Ishikawa (cell line): Measurements from ENCODE around the gene ALKBH3.

Source experiments
- CEBPB ChIP-seq: IDR thresholded peaks from 2 replicates; pipeline ENCODE4 v1.6.1; 2012
- CREB1 ChIP-seq: IDR thresholded peaks from 2 replicates; pipeline ENCODE4 v1.6.1; 2012; ENCODE audit warnings: low read depth
- EGR1 ChIP-seq: IDR thresholded peaks from 2 replicates; pipeline ENCODE4 v1.6.1; 2012
- EP300 ChIP-seq: IDR thresholded peaks from 2 replicates; pipeline ENCODE4 v1.6.1; 2012; ENCODE audit warnings: borderline replicate concordance
- FOXM1 ChIP-seq: IDR thresholded peaks from 2 replicates; pipeline ENCODE4 v1.6.1; 2012; ENCODE audit warnings: low read depth, borderline replicate concordance
- NFIC ChIP-seq: IDR thresholded peaks from 2 replicates; pipeline ENCODE4 v1.6.1; 2012
- RAD21 ChIP-seq: IDR thresholded peaks from 2 replicates; pipeline ENCODE4 v1.6.1; 2012; ENCODE audit warnings: low read depth
- REST ChIP-seq: IDR thresholded peaks from 2 replicates; pipeline ENCODE4 v1.6.1; 2012; ENCODE audit warnings: low read depth, mild to moderate bottlenecking
- TAF1 ChIP-seq: IDR thresholded peaks from 2 replicates; pipeline ENCODE4 v1.6.1; 2012; ENCODE audit warnings: low read depth, mild to moderate bottlenecking
- TCF12 ChIP-seq: IDR thresholded peaks from 2 replicates; pipeline ENCODE4 v1.6.1; 2012; ENCODE audit warnings: low read depth
- TEAD4 ChIP-seq: IDR thresholded peaks from 2 replicates; pipeline ENCODE4 v1.6.1; 2012
- YY1 ChIP-seq: IDR thresholded peaks from 2 replicates; pipeline ENCODE4 v1.6.1; 2012; ENCODE audit warnings: low read depth
- ZBTB7A ChIP-seq: IDR thresholded peaks from 2 replicates; pipeline ENCODE4 v1.6.1; 2012; ENCODE audit warnings: low read depth
- TF ChIP-seq, protein P1 (sequence below): IDR thresholded peaks from 2 replicates; pipeline ENCODE4 v1.6.1; 2012
- TF ChIP-seq, protein P2 (sequence below): IDR thresholded peaks from 2 replicates; pipeline ENCODE4 v1.6.1; 2012

ALKBH3 gene

DNA sequence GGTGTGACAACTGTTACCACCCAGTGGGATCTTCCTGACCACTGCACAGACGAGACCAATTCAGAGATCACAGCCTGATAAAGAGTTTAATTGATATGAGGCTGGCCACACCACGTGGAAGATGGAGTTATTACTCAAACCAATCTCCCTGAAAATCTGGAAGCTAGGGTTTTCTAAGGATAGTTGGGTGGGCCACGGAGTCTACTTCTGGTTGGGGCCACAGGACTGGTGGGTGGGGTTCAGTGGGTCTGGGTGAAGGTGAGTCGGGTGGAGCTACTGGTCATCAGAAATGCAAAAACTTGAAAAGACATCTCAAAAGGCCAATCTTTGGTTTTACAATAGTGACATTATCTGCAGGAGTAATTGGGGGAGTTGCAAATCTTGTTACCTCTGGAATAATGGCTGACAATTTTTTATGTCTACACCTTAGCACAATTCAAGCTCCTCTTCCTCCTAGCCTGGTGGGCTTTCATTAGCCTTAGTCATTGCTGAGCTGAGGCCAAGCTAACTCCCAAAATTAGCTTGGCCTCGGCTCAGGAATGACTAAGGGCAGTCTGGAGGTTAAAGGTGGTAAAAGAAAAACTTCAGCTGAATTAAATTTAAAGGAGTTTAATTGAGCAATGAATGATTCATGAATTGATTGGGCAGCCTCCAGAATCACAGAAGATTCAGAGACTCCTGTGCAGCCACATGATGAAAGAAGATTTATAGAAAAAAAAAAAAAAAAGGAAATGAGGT, 74.9 kb downstream of the ALKBH3 start:
- no peak for TF ChIP-seq TCF12

DNA sequence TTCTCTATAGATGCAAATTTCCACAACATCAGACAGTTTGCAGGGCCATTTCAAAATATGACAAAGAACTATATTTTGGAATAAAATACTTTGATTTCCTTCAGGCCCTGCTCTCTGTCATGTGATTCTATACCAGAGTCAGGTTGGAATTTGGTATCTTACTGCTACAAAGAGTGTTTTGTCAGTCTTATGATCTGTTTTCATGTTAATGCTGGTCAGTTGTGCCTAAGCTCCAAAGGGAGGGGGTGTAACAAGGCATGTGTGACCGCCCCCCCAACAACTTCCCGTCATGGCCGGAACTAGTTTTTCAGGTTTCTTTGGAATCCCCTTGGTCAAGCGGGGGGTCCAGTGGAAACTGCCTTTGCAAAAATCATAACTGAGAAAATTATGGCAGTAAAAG, 76.9 kb downstream of the ALKBH3 start:
- TF ChIP-seq EP300 (no peak), YY1 (0 out of 2 replicates have a peak, but pooled peaks have one; percentile 34)

DNA sequence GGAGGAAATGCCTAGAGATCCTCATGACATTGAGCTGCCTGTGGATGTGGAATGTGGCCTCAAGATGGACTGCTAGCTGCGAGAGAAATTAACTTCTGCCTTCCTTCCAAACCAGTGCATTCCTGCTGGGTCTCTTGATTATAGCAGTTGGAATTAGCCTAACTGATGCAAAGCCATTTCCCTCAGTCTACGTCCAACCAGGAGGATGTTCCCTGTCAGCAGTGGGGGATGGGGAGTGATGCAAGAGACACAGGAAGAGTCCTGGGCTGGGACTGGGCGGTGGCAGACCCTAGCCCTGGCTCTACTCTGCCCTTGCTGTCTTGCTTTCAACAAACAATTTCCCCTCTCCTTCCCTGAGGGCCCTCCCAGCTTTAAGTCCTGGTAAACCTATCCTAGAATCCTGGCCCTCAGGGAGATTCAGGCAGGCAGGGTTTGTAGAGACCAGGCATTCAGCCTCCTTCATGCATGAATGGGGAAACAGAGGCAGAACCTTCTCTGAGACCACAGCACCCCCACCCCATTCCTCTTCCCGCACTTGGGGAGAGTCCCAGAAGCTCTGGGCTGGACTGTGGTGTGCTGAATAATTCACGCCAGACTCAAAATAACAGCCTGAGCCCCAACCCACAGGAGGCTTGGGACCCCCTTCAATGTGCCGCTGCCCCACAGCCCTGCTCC, 78.8 kb downstream of the ALKBH3 start:
- TF ChIP-seq YY1, result no peak
- TF ChIP-seq RAD21, result no peak
- TF ChIP-seq REST, result no peak
- no peak for TF ChIP-seq CREB1
- no peak for TF ChIP-seq ZBTB7A
- TF ChIP-seq, protein P1, sequence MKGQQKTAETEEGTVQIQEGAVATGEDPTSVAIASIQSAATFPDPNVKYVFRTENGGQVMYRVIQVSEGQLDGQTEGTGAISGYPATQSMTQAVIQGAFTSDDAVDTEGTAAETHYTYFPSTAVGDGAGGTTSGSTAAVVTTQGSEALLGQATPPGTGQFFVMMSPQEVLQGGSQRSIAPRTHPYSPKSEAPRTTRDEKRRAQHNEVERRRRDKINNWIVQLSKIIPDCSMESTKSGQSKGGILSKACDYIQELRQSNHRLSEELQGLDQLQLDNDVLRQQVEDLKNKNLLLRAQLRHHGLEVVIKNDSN, result no peak
- no peak for TF ChIP-seq TAF1
- TF ChIP-seq TEAD4, result no peak
- no peak for TF ChIP-seq EGR1
- TF ChIP-seq, protein P2, sequence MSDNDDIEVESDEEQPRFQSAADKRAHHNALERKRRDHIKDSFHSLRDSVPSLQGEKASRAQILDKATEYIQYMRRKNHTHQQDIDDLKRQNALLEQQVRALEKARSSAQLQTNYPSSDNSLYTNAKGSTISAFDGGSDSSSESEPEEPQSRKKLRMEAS, result no peak
- TF ChIP-seq TCF12, result no peak
- TF ChIP-seq EP300, result no peak
- TF ChIP-seq CEBPB, result no peak
- TF ChIP-seq FOXM1, result no peak

DNA sequence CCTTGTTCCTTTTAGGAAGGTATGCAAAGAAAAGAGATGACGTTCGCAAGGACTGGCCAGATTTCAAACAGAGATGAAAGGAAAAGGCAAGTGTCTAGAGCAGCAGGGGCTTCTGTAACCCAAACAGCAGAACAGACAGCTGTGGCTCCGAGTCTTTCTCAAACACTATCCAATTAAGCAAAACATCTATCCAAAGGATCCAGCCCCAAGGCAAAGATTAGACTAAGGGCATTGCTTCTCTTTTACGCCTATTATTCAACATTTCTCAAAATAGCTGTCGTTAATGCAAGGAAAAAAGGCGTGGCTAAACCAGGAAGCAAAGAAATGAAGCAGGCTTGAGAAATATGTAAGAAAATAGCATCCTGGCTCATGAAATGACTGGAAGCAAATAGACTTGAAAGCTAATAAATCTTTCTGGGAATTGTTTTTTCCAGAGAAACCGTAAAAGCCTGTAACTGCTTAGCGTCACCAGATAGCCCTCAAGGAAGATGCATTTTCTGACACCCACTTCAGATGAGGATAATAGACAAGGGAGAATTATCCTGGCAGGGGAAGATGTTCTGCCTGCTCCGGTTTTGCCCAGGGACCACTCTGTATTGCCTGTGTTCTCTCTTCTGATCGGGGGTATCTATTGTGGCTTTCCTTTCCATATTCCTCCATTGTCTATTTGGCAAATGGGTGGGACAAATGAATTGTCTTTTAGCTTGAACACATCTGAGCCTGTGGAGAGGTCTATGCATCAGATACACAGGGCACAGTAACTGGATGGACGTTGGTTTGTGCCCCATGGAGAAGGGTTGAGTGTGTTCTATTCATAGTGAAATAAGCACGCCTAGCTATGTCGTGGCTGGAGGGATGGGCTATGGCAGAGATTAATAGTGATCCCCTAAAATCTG, 82.0 kb downstream of the ALKBH3 start:
- no peak for TF ChIP-seq ZBTB7A
- no peak for TF ChIP-seq TCF12
- TF ChIP-seq EGR1, result no peak
- TF ChIP-seq CREB1, result no peak
- TF ChIP-seq RAD21, result no peak
- no peak for TF ChIP-seq TAF1
- TF ChIP-seq, protein P1, result no peak

DNA sequence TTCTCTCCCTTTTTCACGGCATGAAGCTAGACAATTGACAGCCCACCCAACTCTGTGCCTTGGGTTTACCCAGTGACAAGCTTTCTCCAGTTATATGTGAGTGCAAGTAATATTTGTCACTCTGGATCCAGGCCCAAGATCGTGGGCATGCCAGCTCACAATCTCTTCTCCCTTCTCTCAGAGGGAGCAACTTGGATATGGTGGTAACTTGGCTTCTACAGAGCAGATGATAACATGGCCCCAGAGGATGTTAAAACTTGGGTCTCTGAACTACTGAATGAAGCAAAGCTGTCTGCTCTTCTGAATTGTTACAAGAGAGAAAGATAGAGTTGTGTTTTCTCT, 82.6 kb downstream of the ALKBH3 start:
- TF ChIP-seq EGR1 (no peak), NFIC (no peak), YY1 (no peak), REST (no peak), RAD21 (no peak), CEBPB (no peak), CREB1 (no peak), TAF1 (no peak), EP300 (no peak), FOXM1 (no peak)
- TF ChIP-seq, protein P2, result no peak
- TF ChIP-seq, protein P1, result no peak
